HepG2 (cell line): ENCODE measurements around the gene SIK2. TPM values are rescaled to one million over a fixed set of nuclear protein-coding genes. Genes with fewer than 3 reads are reported as not detected.

ENCODE experiments used
- ATAC-seq: fragments of 200-7000 bp; cut with Tn5 transposase; 3 replicates; pipeline ENCODE4 v1.9.1; 2020; ENCODE audit warnings: mild to moderate bottlenecking, moderate library complexity
- BruUV-seq: library from RNA; stranded (reverse); fragments of 400-500 nt; replicated peaks from 2 replicates; lab custom pipeline; 2021; lab: Mats Ljungman, UMichigan
- CTCF ChIA-PET: fragments of 300-600 bp; formaldehyde crosslinking; extraction: SDS; loops from one replicate; lab custom pipeline; 2021; ENCODE audit warnings: low total read pairs, inconsistent platforms, low intra/inter-chr PET ratio; lab: Yijun Ruan, JAX
- POLR2A ChIA-PET: fragments of 350-600 bp; sonication (Branson Sonifier 250); formaldehyde crosslinking; loops from one replicate; lab custom pipeline; 2020; ENCODE audit warnings: antibody characterized with exemption, inconsistent platforms; lab: Yijun Ruan, JAX
- DNase-seq: peaks from one replicate; pipeline ENCODE4 v3.0.0-alpha.2; 2015; ENCODE audit warnings: low spot score
- FAIRE-seq: peaks from 3 replicates; lab custom pipeline; 2011; peaks lifted over from hg19 to GRCh38; lab: Jason Lieb, UNC
- H2AFZ ChIP-seq: one replicate; pipeline ENCODE4 v1.6.1; 2011; ENCODE audit warnings: low read length, inconsistent platforms
- H3K27ac ChIP-seq: fragments of 300-600 bp; 3 replicates; pipeline ENCODE4 v1.8.0; 2011; ENCODE audit warnings: mixed run types, mild to moderate bottlenecking, mixed read lengths, low read length, inconsistent platforms; ENCODE audit not compliant: insufficient read depth; ENCODE audit errors: extremely low read length
- H3K27me3 ChIP-seq, 2 experiments: fragments of 200-600 bp in 1 of 2; 2 replicates in 1 of 2; 3 replicates in 1 of 2; pipeline versions ENCODE4 v1.6.0 to v1.8.0; 2011; ENCODE audit warnings: low read length in 2 of 2, mild to moderate bottlenecking in 2 of 2, moderate library complexity in 2 of 2, inconsistent platforms in 1 of 2; ENCODE audit not compliant: insufficient read depth in 2 of 2, control insufficient read depth in 1 of 2
- H3K36me3 ChIP-seq, 2 experiments: fragments of 200-600 bp in 1 of 2; replicated peaks in 1 of 2; 2 replicates in 1 of 2; 3 replicates in 1 of 2; pipeline versions ENCODE4 v1.5.1 to v1.8.0; 2011; ENCODE audit warnings: low read length in 2 of 2, inconsistent platforms in 1 of 2; ENCODE audit not compliant: insufficient read depth in 2 of 2, control insufficient read depth in 1 of 2
- H3K4me1 ChIP-seq: 2 replicates; pipeline ENCODE4 v1.5.1; 2012; ENCODE audit warnings: low read length, inconsistent platforms; ENCODE audit not compliant: insufficient read depth
- H3K4me2 ChIP-seq: 2 replicates; pipeline ENCODE4 v1.6.0; 2011; ENCODE audit warnings: low read depth, low read length, inconsistent platforms
- H3K4me3 ChIP-seq, 3 experiments: fragments of 200-600 bp in 1 of 3; sonication (generic), shearing (Covaris generic) in 1 of 3; replicated peaks in 1 of 3; 2 replicates each; pipeline ENCODE4 v1.5.1; 2011 to 2016; ENCODE audit warnings: low read length in 3 of 3, inconsistent platforms in 2 of 3, low read depth in 2 of 3, mild to moderate bottlenecking in 2 of 3, control low read depth in 1 of 3, mixed read lengths in 1 of 3; ENCODE audit not compliant: insufficient read depth in 1 of 3
- H3K79me2 ChIP-seq: one replicate; pipeline ENCODE4 v1.6.1; 2011; ENCODE audit warnings: low read length, inconsistent platforms; ENCODE audit not compliant: insufficient read depth
- H3K9ac ChIP-seq: 2 replicates; pipeline ENCODE4 v1.6.0; 2011; ENCODE audit warnings: mild to moderate bottlenecking, low read depth, low read length, inconsistent platforms; ENCODE audit not compliant: insufficient read depth
- H3K9me3 ChIP-seq: 2 replicates; pipeline ENCODE4 v1.5.1; 2012; ENCODE audit warnings: mild to moderate bottlenecking, low read length
- H4K20me1 ChIP-seq: 2 replicates; pipeline ENCODE4 v1.6.0; 2011; ENCODE audit warnings: inconsistent platforms, mild to moderate bottlenecking, low read length, moderate library complexity; ENCODE audit not compliant: insufficient read depth
- ZNF484 ChIP-seq: sonication (generic); formaldehyde crosslinking; IDR thresholded peaks from 2 replicates; pipeline ENCODE4 v1.5.1; 2020; ENCODE audit warnings: mild to moderate bottlenecking, low read depth, missing genetic modification reagents, borderline replicate concordance
- ZNF646 ChIP-seq: sonication (generic); formaldehyde crosslinking; IDR thresholded peaks from 2 replicates; pipeline ENCODE4 v1.9.0; 2021; ENCODE audit warnings: mild to moderate bottlenecking, missing genetic modification reagents
- ZNF691 ChIP-seq: sonication (generic); formaldehyde crosslinking; IDR thresholded peaks from 2 replicates; pipeline ENCODE4 v1.4.0; 2020; ENCODE audit warnings: missing genetic modification reagents, low read depth, mild to moderate bottlenecking, borderline replicate concordance
- ZNF83 ChIP-seq: sonication (generic); formaldehyde crosslinking; IDR thresholded peaks from 2 replicates; pipeline ENCODE4 v1.4.0; 2020; ENCODE audit warnings: missing genetic modification reagents, mild to moderate bottlenecking, borderline replicate concordance
- WGBS: methylation state at CpG from one replicate; pipeline ENCODE4 v1.1.6; 2017; ENCODE audit warnings: low lambda C conversion rate; 5-methylcytosine and 5-hydroxymethylcytosine counted together
- in situ Hi-C: cut with HindIII; loops from 2 replicates; pipeline ENCODE4 v1.10.0; 2017; ENCODE audit warnings: low pct_unique_long_range_greater_than_20kb; ENCODE audit not compliant: extremely low pct_ligation_motif_present
- intact Hi-C: fragments of 100-400 bp; cut with micrococcal nuclease; formaldehyde crosslinking; loops from one replicate; pipeline ENCODE4 v1.10.0; 2022; ENCODE audit not compliant: unreplicated experiment
- polyA plus RNA-seq, 8 experiments: library from polyadenylated mRNA; depleted of rRNA in 3 of 8; stranded (reverse) in 7 of 8; unstranded in 1 of 8; fragments of >200 nt; fragmentation: Illumina TruSeq in 4 of 8; extraction: Trizol in 4 of 8; gene quantifications; 2 replicates each; pipeline versions ENCODE4 v1.2.1 to v1.2.3, GENCODE V29; 2011 to 2016; ENCODE audit warnings: low read depth in 4 of 8, missing spikeins in 1 of 8, mixed read lengths in 1 of 8; ENCODE audit not compliant: insufficient read depth in 1 of 8
- total RNA-seq, 5 experiments: library from RNA; depleted of rRNA; stranded (reverse); fragments of >200 nt; fragmentation: Illumina TruSeq; extraction: Trizol; gene quantifications; 2 replicates each; pipeline ENCODE4 v1.2.3, GENCODE V29; 2016; ENCODE audit warnings: low read depth in 1 of 5

SIK2 gene
- total and polyA plus RNA-seq, 2 of the 13 experiments (the other 11 are each of a cell fraction or from before 2014, with no cell fraction given), result 8.1 to 15.4 TPM

GRCh38 chr11:111582881-111583280 is 19.4 kb upstream of the SIK2 start:
- no peak for ATAC-seq

More at GRCh38 chr11:111582881-111583280, 19.4 kb upstream of the SIK2 start:
- BruUV-seq, result no TSS peak
- H3K36me3 ChIP-seq, result no peaks in the 10 kb centered on the region
- 17% methylated on average over 4 of the region's 4 CpGs for WGBS
- H3K9ac ChIP-seq, result no peak overlapping the region
- TF ChIP-seq ZNF646 (CRISPR knock-in tag) (0 out of 2 replicates have a peak, but pooled peaks have one; percentile 33), ZNF691 (CRISPR knock-in tag) (no peak), ZNF484 (CRISPR knock-in tag) (no peak), ZNF83 (CRISPR knock-in tag) (no peak)
- TF ChIP-seq, all 625 proteins: peak for 1
- H3K4me2 ChIP-seq, result no peak overlapping the region
- peaks cover 17% of the 10 kb centered on the region for H3K4me1 ChIP-seq
- intact Hi-C loops (loop anchor here (5.0 kb wide), 1 partner anchor 126 kb away; no protein-coding TSS in a partner anchor), in situ Hi-C loops (no loop called here)
- no peak overlapping the region for H3K4me3 ChIP-seq
- CTCF ChIA-PET, result no interaction called here
- H2AFZ ChIP-seq, result no peak overlapping the region
- FAIRE-seq (no peak), DNase-seq (no peak)
- H3K27me3 ChIP-seq, result no peaks in the 10 kb centered on the region
- no peaks in the 10 kb centered on the region for H3K9me3 ChIP-seq
- no peak overlapping the region for H3K27ac ChIP-seq
- H4K20me1 ChIP-seq, result no peaks in the 10 kb centered on the region
- POLR2A ChIA-PET, result no interaction called here
- H3K79me2 ChIP-seq, result no peaks in the 10 kb centered on the region
